ENCODE results near the gene IL1RL2. TPM values are rescaled to one million over a fixed set of nuclear protein-coding genes. Genes with fewer than 3 reads are reported as not detected.

IL1RL2 gene
- total RNA-seq, 1 donor from 2014 or later: not detected

DNA sequence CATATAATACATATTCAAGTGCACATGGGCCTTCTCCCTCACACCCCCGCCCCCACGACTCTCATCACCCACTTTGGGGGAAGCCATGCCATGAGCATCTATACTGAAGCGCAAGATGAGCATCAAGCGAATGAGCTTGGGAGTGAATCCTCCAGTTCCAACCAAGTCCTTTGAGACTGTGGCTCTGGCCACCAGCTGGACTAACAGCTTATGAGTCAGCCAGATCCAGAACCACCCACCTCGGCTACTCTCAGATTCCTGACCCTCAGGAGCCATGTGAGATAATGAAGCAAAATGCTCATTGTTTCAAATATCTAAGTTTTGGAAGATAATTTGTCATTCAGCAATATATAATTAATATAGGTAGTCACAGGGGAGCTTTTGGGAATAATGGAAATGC is 102.3 kb downstream of the IL1RL2 start:
- Histone ChIP-seq H3K4me3 (no peak overlapping the region), H3K9me3 (no peaks in the 10 kb centered on the region), H3K27ac (no peak overlapping the region), H3K4me1 (peaks cover 7% of the 10 kb centered on the region), H3K27me3 (ENCODE audit: low read depth) (no peaks in the 10 kb centered on the region), H3K36me3 (no peaks in the 10 kb centered on the region)
- DNase-seq (no peak), ATAC-seq (no peak)
- TF ChIP-seq, protein P1, sequence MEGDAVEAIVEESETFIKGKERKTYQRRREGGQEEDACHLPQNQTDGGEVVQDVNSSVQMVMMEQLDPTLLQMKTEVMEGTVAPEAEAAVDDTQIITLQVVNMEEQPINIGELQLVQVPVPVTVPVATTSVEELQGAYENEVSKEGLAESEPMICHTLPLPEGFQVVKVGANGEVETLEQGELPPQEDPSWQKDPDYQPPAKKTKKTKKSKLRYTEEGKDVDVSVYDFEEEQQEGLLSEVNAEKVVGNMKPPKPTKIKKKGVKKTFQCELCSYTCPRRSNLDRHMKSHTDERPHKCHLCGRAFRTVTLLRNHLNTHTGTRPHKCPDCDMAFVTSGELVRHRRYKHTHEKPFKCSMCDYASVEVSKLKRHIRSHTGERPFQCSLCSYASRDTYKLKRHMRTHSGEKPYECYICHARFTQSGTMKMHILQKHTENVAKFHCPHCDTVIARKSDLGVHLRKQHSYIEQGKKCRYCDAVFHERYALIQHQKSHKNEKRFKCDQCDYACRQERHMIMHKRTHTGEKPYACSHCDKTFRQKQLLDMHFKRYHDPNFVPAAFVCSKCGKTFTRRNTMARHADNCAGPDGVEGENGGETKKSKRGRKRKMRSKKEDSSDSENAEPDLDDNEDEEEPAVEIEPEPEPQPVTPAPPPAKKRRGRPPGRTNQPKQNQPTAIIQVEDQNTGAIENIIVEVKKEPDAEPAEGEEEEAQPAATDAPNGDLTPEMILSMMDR (IDR thresholded peaks at IDR 0.05): no peak
- intact Hi-C loops (cut with DNase I): no loop called here

Other genes with a start within 250 kb of the IL1RL2 start
- gene IL1R2, start 195.1 kb upstream of the IL1RL2 start, total RNA-seq: 23.3 TPM
- 152 TPM for gene IL1R1, start 44.3 kb upstream of the IL1RL2 start, total RNA-seq
- 69.6 TPM for gene IL1RL1, start 124.5 kb downstream of the IL1RL2 start, total RNA-seq
- 27.5 TPM for gene IL18R1, start 168.8 kb downstream of the IL1RL2 start, total RNA-seq
- gene IL18RAP, start 236.1 kb downstream of the IL1RL2 start, total RNA-seq: 6.8 TPM

Measured in lower lobe of right lung (tissue), 2 donors.